GM18517 (cell line): Measurements from ENCODE around the gene PDE7B.
"Not testable (repeated sequence)": the region's sequence is repeated elsewhere in the genome, so short reads cannot be mapped to it uniquely, and the experiment has no call there.

ENCODE experiments used
- ATAC-seq: cut with Tn5 transposase; IDR thresholded peaks from one replicate; pipeline ENCODE4 v1.9.1; 2021; ENCODE audit warnings: mild to moderate bottlenecking, moderate library complexity; ENCODE audit not compliant: unreplicated experiment

PDE7B gene

DNA sequence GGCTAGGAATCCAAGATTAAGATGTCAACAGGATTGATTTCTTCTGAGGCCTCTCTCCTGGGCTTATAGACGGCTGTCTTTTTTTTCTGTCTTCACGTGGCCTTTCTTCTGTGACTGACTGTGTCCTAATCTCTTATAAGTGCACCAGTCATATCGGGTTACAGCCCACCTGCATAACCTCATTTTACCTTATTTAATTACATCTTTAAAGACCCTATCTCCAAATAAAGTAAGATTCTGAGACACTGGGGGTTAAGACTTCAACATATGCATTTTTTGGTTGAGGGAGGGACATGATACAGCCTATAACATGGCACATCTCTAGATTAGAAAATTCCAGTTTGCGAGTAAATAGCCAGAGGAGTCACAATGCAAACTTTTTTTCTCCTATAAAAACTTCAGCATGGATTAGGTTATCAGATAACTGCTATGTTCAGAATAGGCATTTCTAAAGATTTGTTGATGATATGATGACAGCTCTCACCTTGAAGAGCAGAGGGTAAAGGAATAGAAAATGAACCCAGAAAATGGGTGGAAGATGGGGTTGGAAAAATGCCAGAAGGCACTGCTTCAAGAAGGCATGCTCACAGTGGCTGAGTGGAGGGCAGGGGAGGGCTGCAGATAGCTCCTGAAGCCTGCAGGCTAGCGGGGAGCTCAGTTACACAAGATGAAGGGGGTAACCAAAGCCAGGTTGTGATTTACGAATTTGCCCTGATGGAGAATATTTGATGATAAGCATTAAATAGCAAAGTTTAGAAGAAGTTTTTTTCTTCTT lies 8.7 kb upstream of the PDE7B start:
- no peak for ATAC-seq

DNA sequence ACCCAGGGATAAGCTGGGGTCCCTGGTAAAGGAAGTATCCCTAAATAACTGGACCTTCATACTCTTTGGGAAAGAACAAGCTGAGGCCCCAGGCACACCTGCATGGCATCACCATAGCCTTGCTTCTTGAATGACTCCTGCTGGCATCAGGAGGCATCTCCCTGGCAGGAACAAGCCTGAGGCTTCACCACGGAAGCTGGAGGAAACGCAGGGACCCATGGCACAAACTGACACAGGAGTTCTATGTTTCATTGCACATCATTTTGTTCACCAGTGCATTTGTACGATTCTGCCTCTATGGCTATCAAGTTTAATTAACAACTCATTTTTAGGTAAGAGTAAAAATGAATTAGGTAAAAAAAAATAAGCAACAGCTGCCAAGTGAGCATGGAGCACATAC lies 619 bp upstream of the PDE7B start:
- ATAC-seq = no peak

DNA sequence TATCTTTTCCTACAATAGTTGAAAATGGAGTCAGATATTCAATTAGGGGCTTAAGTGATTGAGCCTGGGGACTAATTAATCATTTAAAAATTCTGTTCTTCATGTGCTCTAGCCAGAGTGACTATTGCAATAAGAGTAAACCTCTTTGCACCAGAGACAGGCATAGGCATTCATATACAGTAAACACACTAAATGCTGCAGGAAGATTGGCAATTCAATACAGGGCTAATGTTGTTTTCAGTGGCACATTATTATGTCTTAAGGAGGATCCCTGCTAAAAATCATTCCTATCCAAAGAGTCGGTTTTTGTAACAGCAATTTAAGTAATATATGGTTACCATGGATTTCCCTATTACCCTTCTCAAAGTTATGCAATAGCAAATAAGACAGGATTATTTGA lies 1.2 kb downstream of the PDE7B start:
- ATAC-seq = no peak

DNA sequence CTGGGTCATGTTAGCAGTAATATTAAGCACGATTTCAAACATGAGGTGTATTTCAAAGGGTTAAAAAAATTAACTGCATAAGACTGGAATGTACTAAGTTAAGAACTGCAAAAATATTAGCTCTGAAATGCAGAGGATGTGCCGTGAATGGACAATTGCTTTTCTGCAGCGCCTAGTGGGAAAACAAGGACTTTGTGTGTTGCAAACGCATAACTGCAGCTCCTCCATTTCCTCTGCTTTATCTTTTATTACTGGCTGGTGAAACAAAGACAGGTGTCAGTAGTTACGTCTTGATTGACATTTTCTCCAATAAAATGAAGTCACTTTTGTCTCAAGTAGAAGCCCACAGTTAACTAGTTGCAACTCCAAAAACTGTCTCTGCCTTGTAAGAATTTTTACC lies 1.7 kb downstream of the PDE7B start:
- ATAC-seq = no peak

DNA sequence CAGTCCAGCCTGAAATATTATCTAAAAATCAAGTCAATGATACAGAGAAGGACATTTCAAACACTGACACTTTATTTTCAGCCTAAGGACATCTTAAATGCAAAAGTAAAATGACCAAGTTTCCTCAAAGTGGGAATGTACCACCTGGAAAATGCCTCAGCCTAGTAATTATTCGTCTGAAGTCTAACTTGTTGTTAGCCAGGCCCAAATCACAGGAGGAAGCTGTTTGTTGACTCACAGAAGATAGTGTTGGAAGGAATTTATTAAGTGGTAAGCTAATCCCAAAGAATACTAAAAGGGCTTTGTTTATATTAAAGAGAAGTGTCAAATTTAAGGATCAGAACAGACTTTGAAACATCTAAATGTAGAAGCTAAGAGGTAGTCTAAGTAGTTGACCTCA lies 2.5 kb downstream of the PDE7B start:
- ATAC-seq = no peak

DNA sequence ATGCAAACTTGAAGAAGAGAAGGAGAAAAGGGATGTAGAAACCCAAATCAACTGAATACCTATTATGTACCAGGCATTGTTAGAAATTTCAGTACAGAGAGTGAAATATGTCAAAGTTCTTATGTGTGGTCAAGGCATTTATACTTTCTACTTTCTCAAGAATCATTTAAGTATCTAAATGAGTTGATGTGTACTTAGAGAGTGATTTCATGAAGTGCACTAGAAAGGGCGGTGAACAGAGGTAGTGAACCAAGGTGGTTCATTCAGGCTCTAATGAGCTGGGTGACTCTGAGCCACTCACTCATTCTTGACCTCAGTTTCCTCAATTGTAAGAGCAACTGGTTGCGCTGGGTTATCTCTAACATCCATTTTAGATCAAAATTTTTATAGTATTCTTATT lies 3.3 kb downstream of the PDE7B start:
- ATAC-seq = no peak

DNA sequence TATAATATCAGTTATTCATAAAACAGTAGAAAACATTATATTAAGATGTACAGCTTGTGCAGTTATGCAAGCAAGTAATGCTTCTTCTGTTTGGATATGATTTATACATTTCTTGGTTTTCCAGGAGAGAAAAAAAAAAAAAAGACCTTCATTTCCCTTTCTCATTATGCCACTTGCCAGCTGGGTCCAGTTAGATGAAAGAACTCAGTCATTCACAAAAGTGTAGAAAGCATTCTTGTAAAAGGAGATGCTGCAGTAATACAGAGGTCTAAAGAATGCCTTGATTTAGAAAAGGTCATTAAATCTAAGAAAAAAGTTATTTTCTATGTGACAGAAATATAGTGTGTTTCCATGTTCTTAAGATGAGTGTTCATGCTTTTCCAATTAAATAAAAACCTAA lies 7.4 kb downstream of the PDE7B start:
- ATAC-seq = no peak

DNA sequence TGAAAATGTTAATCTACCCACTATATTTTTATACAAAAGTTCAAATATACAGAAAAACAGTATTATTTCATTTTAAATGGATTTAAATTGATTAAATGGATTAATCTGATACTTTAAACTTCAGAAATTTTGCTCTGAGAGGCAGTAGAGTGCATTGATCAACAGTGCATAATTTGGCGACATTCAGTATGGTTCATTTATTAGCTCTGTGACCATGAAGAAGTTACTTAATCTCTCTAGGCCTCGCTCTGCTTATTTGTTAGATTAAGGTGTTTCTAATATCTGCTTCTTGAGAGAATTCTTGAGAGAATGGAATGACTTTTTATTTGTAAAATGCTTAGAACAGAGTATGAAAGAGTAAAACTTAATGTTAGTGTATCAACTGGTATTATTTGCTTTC lies 8.9 kb downstream of the PDE7B start:
- ATAC-seq = no peak

DNA sequence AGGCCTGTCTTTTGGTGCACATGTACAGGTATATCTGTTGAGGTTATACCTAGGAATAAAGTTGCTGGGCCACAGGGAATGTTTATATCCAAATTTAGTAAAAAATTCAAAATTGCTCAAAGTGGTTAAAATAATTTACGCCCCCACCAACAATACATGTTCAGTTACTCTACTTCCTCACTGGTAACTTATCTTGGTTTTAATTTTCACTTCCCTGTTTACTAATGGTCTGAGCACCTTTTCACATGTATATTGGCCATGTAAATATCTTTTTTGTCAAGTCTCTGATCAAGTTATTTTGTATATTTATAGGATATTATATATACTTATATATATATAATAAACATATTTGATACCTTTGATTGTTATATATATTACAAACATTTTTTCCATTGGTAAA lies 9.7 kb downstream of the PDE7B start:
- ATAC-seq = peak; percentile 84

DNA sequence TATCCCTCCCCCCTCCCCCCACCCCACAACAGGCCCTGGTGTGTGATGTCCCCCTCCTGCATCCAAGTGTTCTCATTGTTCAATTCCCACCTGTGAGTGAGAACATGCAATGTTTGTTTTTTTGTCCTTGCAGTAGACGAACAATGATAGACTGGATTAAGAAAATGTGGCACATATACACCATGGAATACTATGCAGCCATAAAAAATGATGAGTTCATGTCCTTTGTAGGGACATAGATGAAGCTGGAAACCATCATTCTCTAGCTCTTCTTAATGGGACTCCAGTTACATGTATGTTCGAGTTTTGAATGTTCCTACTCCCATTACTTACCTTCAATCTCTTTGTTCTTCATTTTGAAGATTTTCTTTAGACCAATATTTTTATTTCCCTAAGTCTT lies 13.4 kb downstream of the PDE7B start:
- ATAC-seq = not testable (repeated sequence)

DNA sequence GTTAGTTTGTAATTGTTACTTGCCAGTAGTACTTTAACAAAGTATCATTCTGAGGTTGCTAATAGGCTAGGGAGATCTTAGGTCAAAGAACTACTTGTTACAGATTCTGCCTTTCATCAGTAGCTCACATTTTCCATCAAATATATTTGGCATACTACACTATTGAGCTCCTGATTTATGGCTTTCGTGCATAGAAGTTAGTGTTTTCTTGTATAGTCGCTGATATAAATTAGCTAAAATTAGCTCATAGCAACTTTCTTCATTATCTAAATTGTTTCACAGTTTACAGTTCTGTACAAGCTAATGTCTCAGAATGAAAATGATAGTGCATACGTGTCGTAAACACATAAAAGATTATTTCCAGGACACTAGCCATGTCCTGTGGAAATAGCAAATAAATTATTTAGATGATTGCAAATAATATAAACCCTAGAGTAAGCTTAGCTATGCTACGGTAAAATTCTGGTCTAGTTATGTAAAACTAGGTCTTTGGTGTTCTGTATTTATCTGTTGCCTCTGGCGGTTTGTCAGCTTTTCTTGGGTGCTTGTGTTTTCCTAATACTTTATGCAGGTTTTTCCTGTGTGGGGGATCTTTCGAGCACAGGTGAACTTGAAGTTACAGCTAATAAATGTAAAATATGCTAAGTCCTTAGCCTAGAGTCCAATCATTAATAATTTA lies 15.1 kb downstream of the PDE7B start:
- no peak for ATAC-seq

DNA sequence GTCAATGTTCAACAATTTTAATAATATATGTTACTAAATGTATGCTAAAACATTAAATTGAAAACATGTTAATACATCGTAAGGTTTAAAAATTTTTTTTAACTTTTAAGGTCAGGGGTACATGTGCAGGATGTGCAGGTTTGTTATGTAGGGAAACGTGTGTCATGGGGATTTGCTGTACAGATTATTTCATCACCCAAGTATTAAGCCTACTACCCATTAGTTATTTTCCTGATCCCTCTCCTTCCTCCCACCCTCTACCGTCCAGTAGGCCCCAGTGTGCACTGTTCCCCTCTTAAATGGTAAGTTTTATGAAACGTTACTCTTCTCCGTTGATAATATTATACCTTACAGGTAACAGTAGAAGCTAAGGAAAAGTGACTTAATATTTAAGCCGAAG lies 15.8 kb downstream of the PDE7B start:
- no peak for ATAC-seq

DNA sequence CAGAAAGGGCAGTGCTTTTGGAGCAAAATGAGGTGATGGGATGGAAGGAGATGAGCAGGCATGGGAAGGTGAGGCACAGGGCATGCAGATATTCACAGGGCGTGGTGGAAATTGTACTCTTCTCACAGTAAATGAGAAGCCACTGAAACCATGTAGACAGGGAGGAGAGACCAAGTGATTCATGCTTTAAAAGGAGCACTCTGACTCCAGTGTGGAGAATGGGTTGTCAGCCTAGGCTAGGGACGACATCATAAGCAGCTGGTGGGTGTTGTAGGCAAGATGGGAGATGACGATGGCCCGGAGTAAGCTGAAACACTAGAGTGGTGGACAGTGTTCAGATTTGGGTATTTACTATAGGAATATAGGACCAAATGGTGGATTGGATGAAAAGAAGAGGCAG lies 18.4 kb downstream of the PDE7B start:
- no peak for ATAC-seq

DNA sequence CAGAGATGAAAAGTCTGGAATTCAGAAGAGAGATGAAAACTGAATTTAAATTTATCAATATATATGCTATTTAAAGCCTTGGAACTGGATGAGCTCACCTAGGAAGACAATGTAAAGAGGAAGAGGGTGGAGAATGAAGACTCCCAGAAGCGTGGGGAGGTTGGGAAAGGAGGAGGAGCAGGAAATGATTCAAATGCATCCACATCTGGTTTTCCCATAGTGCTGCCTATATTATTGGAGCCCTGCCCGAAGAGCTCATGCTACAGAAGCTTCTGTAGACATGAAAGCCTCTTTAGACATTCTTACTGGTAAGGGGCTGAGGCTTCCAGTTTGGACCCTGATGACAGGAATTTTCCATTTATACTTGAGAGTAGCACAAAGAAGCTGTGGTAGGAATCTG lies 19.2 kb downstream of the PDE7B start:
- no peak for ATAC-seq

DNA sequence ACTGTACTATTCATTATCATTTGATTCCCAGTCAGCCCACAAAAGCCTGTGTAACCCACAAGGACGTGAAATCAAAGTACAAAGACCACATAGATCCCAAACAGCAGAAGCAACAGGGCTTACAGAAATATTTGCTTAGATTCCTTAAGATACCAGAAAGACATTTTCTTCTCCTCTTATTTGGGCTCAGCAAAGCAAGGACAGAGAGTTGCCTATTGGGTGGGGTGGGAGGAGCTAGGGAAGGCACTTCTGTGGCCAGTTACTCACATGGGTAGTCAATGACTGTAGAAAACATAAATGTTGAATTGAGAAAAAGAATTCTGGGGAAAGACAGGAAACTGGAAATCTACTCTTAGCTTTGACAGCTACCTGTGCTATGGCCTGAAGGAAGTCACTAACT lies 19.8 kb downstream of the PDE7B start:
- no peak for ATAC-seq

DNA sequence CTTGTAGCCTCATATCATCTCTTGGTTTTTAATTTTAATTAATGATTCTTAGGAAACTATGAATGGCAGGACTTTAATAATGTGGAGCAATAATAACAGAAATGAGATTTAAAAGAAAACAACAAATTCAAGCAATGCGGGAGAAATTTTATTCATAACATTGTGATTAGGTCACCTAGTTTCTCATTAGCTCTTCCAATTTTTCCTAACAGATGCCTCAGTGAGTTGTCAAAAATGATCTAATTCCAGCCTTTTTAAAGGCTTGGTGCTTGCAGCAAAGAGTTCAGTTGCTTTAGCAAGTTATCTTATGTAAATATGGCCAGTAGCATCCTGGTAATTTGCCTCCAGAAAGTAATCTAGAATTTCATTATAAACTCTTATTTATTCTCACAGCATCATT lies 20.4 kb downstream of the PDE7B start:
- no peak for ATAC-seq

DNA sequence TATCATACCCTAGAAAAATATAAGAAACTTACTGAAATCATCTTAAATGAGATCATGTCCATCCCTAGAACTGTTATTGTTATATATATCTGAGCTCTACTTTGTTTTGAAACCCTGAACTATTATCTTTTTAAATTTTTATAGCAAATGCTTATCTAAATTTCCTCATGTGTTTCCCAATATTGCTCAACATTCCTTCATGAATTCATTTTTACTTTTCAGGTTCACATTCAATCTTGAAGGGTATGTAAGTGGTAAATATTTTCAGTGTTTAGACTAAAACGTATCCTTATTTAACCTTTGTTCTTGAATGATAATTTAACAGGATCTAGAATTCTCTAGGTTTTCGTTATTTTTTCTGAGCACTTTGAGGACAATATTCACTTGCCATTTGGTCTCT lies 23.9 kb downstream of the PDE7B start:
- no peak for ATAC-seq

DNA sequence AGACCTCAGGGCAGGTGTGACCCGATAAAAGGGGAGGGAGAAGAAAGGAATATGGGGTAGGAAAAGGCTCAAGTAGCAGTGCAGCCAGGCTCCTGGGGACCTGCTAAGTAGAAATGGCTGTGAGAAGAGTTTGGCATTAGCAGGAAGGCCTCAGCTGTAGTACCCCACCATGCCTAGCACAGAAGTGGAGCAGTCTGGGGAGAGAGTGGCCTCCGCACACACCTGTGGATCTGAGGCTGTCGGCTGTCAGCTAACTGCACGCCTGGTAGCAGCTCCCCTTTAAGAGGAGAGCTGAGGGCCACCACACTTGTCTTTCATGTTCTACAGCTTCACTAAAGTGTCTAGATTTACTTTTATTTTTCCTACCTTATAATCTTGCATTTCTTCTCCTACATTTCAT lies 24.6 kb downstream of the PDE7B start:
- no peak for ATAC-seq

DNA sequence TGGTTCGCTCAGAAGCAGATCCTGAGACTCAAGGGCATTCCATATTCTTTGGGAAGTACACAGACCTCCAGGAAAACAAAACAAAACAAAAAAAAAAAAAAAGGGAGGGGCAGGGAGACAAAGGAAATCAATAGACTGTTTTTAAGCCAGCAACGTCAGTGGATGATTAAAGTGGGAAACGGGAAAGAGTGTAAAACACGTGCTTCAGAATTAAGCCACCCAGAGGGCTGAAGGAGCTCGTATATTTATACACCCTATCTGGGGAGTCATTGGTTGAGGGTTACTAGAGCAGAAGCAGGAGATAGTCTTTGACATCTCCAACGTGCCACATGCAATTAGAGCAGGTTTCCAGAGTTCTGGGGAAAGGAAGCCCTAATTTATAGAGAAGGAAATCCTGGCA lies 26.2 kb downstream of the PDE7B start:
- no peak for ATAC-seq

DNA sequence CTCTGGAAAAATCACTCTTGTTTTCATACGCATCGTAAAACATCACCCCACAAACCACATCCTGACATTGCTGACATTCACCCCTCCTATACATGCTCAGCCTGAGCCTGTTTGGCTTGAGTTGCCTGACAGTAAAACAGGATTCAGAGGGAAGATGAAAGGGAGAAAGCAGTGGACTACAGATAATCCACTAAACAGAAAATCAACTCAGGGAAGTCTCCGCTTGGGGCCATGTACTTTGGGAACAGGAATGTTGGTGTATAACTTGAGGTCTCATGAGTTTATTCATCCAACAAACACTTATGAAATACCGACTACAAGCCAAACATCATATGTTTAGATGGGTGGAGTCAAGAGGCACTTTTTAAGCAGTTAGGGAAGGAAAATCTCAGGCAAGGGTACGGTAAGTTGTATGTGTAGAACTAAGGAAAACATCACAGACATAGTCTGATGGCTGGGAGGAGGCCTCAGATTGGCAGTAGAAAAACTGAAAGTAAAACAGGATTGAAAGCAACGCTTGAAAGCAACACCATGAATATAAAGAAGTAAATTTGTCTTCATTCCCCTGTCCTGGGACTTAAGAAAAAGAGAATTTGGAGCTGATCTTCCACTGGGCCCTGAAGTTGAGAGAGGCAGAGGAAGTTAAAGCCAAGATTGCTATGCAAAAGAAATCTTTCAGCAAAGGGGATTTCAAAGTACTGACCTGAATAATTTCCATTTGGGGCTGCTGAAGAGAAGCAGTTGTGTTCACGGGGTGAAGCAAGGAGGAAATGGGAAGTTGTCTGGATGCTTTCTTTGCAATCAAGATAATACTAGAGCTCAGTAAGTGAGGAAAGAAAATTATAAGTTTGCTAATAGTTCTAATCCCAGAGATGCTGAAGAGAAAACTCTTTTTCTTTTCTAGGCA lies 28.8 kb downstream of the PDE7B start:
- ATAC-seq = peak; percentile 96

DNA sequence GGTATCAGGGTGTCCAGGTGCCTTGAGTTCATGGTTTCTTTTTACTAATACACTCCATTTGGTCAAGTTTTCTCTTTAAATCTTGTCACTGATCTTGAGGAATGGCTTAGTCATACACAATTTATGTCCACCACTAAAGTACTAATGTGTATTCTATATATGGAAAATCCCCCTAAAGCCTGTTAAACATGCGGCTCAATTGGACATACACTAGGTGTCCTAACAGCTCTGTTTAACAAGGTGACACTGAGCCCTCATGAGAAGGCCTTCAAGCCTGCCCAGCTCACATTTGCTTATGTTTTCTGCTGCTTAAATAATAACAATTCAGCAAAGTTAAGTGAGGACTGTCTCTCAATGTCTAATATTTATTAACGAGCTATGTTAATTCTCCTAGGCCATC lies 31.5 kb downstream of the PDE7B start:
- ATAC-seq = no peak

DNA sequence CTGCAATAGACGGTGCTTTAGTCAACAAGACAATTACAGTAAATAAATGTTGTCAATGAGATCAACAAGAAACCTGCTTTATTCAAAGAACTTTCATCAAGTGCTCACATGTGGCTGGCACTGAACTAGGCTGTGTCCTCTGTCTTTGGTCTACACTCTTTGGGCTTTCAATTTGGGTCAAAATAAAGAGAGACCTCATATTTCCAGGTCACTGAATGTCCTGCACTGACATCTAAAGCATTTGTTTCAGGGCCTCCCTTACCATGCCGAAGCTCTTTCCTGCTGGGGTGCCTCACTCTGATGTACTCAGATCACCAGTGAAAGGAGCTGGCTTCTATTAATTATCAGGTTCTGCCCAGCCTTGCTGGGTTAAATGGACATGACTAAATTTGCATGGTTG lies 32.0 kb downstream of the PDE7B start:
- ATAC-seq = no peak
